Kidney (tissue), 14 donors: Measurements from ENCODE around the gene UBL7. TPM values are rescaled to one million over a fixed set of nuclear protein-coding genes. Genes with fewer than 3 reads are reported as not detected.

Experiments used
- DNase-seq, 5 donors: peaks; one replicate each; pipeline ENCODE4 v3.0.0-alpha.2; 2013 to 2020
- FAIRE-seq: peaks from 2 replicates; lab custom pipeline; 2012; peaks lifted over from hg19 to GRCh38; lab: Jason Lieb, UNC
- H3K27ac ChIP-seq, 2 donors: one replicate each; pipeline ENCODE4 v1.7.0; 2013; ENCODE audit warnings: low read depth in 2 of 2, low read length in 2 of 2, inconsistent platforms in 1 of 2
- H3K27me3 ChIP-seq: one replicate; pipeline ENCODE4 v1.7.1; 2013; ENCODE audit warnings: low read length, inconsistent platforms; ENCODE audit not compliant: control insufficient read depth, insufficient read depth
- H3K36me3 ChIP-seq, 3 donors: one replicate each; pipeline versions ENCODE4 v1.7.0 to v1.7.1; 2013; ENCODE audit warnings: low read length in 3 of 3, control low read depth in 1 of 3, inconsistent platforms in 1 of 3; ENCODE audit not compliant: insufficient read depth in 3 of 3, control insufficient read depth in 2 of 3
- H3K4me1 ChIP-seq, 3 donors: one replicate each; pipeline versions ENCODE4 v1.7.0 to v1.7.1; 2013; ENCODE audit warnings: low read length in 3 of 3, inconsistent platforms in 1 of 3, low read depth in 1 of 3; ENCODE audit not compliant: control insufficient read depth in 2 of 3, insufficient read depth in 2 of 3
- H3K4me3 ChIP-seq, 3 donors: one replicate each; pipeline versions ENCODE4 v1.7.0 to v1.8.1; 2013; ENCODE audit warnings: low read length in 3 of 3, control low read depth in 1 of 3, inconsistent platforms in 1 of 3
- H3K9ac ChIP-seq, 3 donors: one replicate each; pipeline versions ENCODE4 v1.7.0 to v1.7.1; 2013; ENCODE audit warnings: low read length in 3 of 3, control low read depth in 1 of 3, inconsistent platforms in 1 of 3
- H3K9me3 ChIP-seq, 3 donors: one replicate each; pipeline versions ENCODE4 v1.7.0 to v1.7.1; 2013; ENCODE audit warnings: low read length in 3 of 3, control low read depth in 1 of 3, inconsistent platforms in 1 of 3; ENCODE audit not compliant: control insufficient read depth in 2 of 3, insufficient read depth in 1 of 3
- intact Hi-C: fragments of 100-400 bp; cut with DNase I; formaldehyde crosslinking; loops from one replicate; pipeline ENCODE4 v1.11.1; 2022
- polyA plus RNA-seq: library from polyadenylated mRNA; stranded (reverse); fragments of 350-450 nt; fragmentation: Illumina TruSeq; extraction: RNeasy Lipid Tissue Mini Kit (QIAGEN cat#74804); gene quantifications from one replicate; pipeline ENCODE4 v1.2.3, GENCODE V29; 2014; ENCODE audit warnings: low read depth, low replicate concordance; ENCODE audit not compliant: insufficient read depth
- total RNA-seq: library from RNA; stranded (reverse); fragmentation: NEBNext Ultra II Directional; extraction: Animal tissue kit (Norgen Biotek cat#: 25700); gene quantifications from one replicate; pipeline ENCODE4 v1.2.1, GENCODE V29; 2021
- TF ChIP-seq, protein P1 (sequence below): IDR thresholded peaks from 3 replicates; pipeline ENCODE4 v1.5.1; 2012; ENCODE audit warnings: mild to moderate bottlenecking, moderate library complexity, borderline replicate concordance; ENCODE audit not compliant: insufficient read depth; ENCODE audit errors: extremely low read depth
- donor health status: control.
- donor health status: control.
- donor health status: control.
- donor health status: control.
- donor health status: control.
- donor health status: DM: yes; HTN: yes; CAD: no.
- donor health status: Normal renal cell carcinoma (clear cell type).

UBL7 gene
- total and polyA plus RNA-seq, 2 donors from 2014 or later = 32.9 to 75.8 TPM

DNA sequence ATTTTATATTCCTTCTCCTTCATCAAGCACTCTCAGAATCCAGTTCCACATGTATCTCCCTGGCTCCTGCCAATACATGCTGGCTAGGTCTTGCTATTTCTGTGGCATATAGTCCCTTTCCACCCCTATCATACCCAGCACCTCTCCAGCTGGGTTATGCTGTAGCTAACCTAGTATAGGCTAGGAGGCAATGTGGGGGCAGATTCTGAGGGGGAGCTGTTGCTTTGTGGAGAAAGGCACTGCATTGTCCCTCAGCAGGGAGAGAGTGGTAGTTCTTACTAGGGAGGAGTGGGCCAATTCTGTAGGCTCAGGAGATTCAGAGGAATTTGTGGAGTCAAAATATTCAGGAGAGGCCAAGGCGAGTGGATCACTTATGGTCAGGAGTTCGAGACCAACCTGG lies 39.4 kb upstream of the UBL7 start:
- DNase-seq (no peak), FAIRE-seq (no peak)
- intact Hi-C loops = no loop called here
- Histone ChIP-seq H3K9ac (no peak overlapping the region), H3K27ac (no peak overlapping the region), H3K36me3 (no peaks in the 10 kb centered on the region), H3K4me3 (no peak overlapping the region), H3K4me1 (no peaks in the 10 kb centered on the region), H3K9me3 (no peaks in the 10 kb centered on the region), H3K27me3 (no peaks in the 10 kb centered on the region)
- TF ChIP-seq, protein P1, sequence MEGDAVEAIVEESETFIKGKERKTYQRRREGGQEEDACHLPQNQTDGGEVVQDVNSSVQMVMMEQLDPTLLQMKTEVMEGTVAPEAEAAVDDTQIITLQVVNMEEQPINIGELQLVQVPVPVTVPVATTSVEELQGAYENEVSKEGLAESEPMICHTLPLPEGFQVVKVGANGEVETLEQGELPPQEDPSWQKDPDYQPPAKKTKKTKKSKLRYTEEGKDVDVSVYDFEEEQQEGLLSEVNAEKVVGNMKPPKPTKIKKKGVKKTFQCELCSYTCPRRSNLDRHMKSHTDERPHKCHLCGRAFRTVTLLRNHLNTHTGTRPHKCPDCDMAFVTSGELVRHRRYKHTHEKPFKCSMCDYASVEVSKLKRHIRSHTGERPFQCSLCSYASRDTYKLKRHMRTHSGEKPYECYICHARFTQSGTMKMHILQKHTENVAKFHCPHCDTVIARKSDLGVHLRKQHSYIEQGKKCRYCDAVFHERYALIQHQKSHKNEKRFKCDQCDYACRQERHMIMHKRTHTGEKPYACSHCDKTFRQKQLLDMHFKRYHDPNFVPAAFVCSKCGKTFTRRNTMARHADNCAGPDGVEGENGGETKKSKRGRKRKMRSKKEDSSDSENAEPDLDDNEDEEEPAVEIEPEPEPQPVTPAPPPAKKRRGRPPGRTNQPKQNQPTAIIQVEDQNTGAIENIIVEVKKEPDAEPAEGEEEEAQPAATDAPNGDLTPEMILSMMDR = no peak

DNA sequence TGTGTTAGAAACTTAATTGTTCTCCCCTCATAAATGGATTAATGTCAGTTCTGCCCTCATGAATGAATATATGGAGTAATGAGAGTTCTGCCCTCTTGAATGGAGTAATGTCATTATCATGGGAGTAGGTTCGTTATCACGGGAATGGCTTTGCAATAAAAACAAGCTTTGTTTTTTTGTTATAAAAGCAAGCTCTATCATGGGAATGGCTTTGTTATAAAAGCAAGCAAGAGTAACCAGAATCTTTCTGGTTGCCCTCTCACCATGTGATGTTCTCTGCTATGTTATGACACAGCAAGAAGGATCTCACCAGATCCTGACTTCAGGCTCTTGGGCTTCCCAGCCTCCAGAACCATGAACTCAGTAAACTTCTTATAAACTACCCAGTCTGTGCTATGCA lies 38.4 kb upstream of the UBL7 start:
- intact Hi-C loops = no loop called here

GRCh38 chr15:74497584-74497983 lies 36.6 kb upstream of the UBL7 start:
- H3K4me3 ChIP-seq = no peak overlapping the region
- TF ChIP-seq, protein P1 = no peak
- H3K9ac ChIP-seq = no peak overlapping the region
- no peak for FAIRE-seq
- no peak overlapping the region for H3K27ac ChIP-seq
- no peak for DNase-seq
- H3K4me1 ChIP-seq = no peaks in the 10 kb centered on the region
- H3K9me3 ChIP-seq = no peaks in the 10 kb centered on the region
- intact Hi-C loops = no loop called here
- no peaks in the 10 kb centered on the region for H3K27me3 ChIP-seq
- no peaks in the 10 kb centered on the region for H3K36me3 ChIP-seq

More for the DNA sequence above, 38.4 kb upstream of the UBL7 start:
- FAIRE-seq = no peak
- H3K9me3 ChIP-seq = no peaks in the 10 kb centered on the region
- H3K9ac ChIP-seq = no peak overlapping the region
- no peaks in the 10 kb centered on the region for H3K4me1 ChIP-seq
- TF ChIP-seq, protein P1 = no peak
- DNase-seq = no peak
- H3K27me3 ChIP-seq = no peaks in the 10 kb centered on the region
- no peak overlapping the region for H3K27ac ChIP-seq
- no peaks in the 10 kb centered on the region for H3K36me3 ChIP-seq
- H3K4me3 ChIP-seq = no peak overlapping the region

- Histone ChIP-seq H3K9ac (no peak overlapping the region), H3K4me1 (no peaks in the 10 kb centered on the region), H3K27ac (no peak overlapping the region), H3K36me3 (no peaks in the 10 kb centered on the region), H3K4me3 (no peak overlapping the region), H3K9me3 (no peaks in the 10 kb centered on the region), H3K27me3 (no peaks in the 10 kb centered on the region)
- intact Hi-C loops = no loop called here
- FAIRE-seq (no peak), DNase-seq (no peak)
- TF ChIP-seq, protein P1 = no peak
These were observed 35.7 kb upstream of the UBL7 start for GRCh38 chr15:74496648-74497047.
